B cell (primary cell): ENCODE data around the gene CRB1. TPM values are rescaled to one million over a fixed set of nuclear protein-coding genes. Genes with fewer than 3 reads are reported as not detected.

Experiments used
- ATAC-seq: fragments of 200-7000 bp; cut with Tn5 transposase; one replicate; pipeline ENCODE4 v1.10.0; 2021; ENCODE audit warnings: low read depth, mild to moderate bottlenecking, moderate number of reproducible peaks, moderate library complexity
- CTCF ChIA-PET: fragments of 350-600 bp; sonication (Branson Sonifier 250); formaldehyde crosslinking; loops from one replicate; lab custom pipeline; 2021; ENCODE audit warnings: antibody characterized with exemption, inconsistent platforms; lab: Charles Lee
- POLR2A ChIA-PET: fragments of 350-600 bp; sonication (Branson Sonifier 250); formaldehyde crosslinking; loops from one replicate; lab custom pipeline; 2021; ENCODE audit warnings: antibody characterized with exemption; lab: Charles Lee
- DNase-seq: peaks from one replicate; pipeline ENCODE4 v3.0.0; 2013
- H2AFZ ChIP-seq: 2 replicates; pipeline ENCODE4 v1.6.1; 2012; ENCODE audit warnings: mild to moderate bottlenecking, low read depth, low read length; ENCODE audit not compliant: insufficient read depth, poor library complexity, severe bottlenecking
- H3K27ac ChIP-seq, 2 donors: 1 replicate in 1 of 2; 2 replicates in 1 of 2; pipeline ENCODE4 v1.5.1; 2012 to 2013; ENCODE audit warnings: low read length in 2 of 2, mild to moderate bottlenecking in 2 of 2, moderate library complexity in 1 of 2
- H3K27me3 ChIP-seq, 4 experiments: fragments of 200-600 bp in 1 of 4; sonication (generic) in 1 of 4; replicated peaks in 1 of 4; 1 replicate in 2 of 4; 2 replicates in 2 of 4; pipeline versions ENCODE4 v1.6.1 to v1.7.0; 2013 to 2016; ENCODE audit warnings: low read length in 3 of 4, mild to moderate bottlenecking in 2 of 4, mixed read lengths in 1 of 4, moderate library complexity in 1 of 4; ENCODE audit not compliant: insufficient read depth in 4 of 4, control insufficient read depth in 3 of 4; ENCODE audit errors: control extremely low read depth in 1 of 4
- H3K36me3 ChIP-seq, 2 experiments: replicated peaks in 1 of 2; 1 replicate in 1 of 2; 2 replicates in 1 of 2; pipeline versions ENCODE4 v1.6.1 to v1.7.1; 2013; ENCODE audit warnings: low read length in 1 of 2; ENCODE audit not compliant: insufficient read depth in 2 of 2, control insufficient read depth in 1 of 2; ENCODE audit errors: control extremely low read depth in 1 of 2, extremely low read depth in 1 of 2
- H3K4me1 ChIP-seq, 2 donors: fragments of 200-600 bp in 1 of 2; sonication (generic) in 1 of 2; 1 replicate in 1 of 2; 2 replicates in 1 of 2; pipeline versions ENCODE4 v1.5.1 to v1.6.1; 2013 to 2017; ENCODE audit warnings: low read length in 2 of 2; ENCODE audit not compliant: control insufficient read depth in 2 of 2, insufficient read depth in 2 of 2
- H3K4me2 ChIP-seq: replicated peaks from 2 replicates; pipeline ENCODE3; 2012; ENCODE audit warnings: mild to moderate bottlenecking, low read depth, low read length; ENCODE audit not compliant: poor library complexity, severe bottlenecking
- H3K4me3 ChIP-seq, 5 experiments: fragments of 200-600 bp in 1 of 5; sonication (generic) in 1 of 5; 1 replicate in 3 of 5; 2 replicates in 2 of 5; pipeline versions ENCODE4 v1.5.1 to v1.7.0; 2011 to 2016; ENCODE audit warnings: low read length in 4 of 5, mild to moderate bottlenecking in 4 of 5, low read depth in 2 of 5, control low read depth in 1 of 5, moderate library complexity in 1 of 5; ENCODE audit not compliant: insufficient read depth in 1 of 5; ENCODE audit errors: control extremely low read depth in 1 of 5, extremely low read depth in 1 of 5
- H3K79me2 ChIP-seq: fragments of 200-600 bp; sonication (generic); one replicate; pipeline ENCODE4 v1.6.0; 2016; ENCODE audit warnings: low read length; ENCODE audit not compliant: control insufficient read depth, insufficient read depth
- H3K9ac ChIP-seq: fragments of 200-600 bp; sonication (generic); 2 replicates; pipeline ENCODE4 v1.6.1; 2017; ENCODE audit warnings: mild to moderate bottlenecking, low read length, moderate library complexity
- H3K9me3 ChIP-seq, 3 donors: one replicate each; pipeline versions ENCODE4 v1.6.1 to v1.7.1; 2013; ENCODE audit warnings: low read length in 2 of 3; ENCODE audit not compliant: control insufficient read depth in 2 of 3, insufficient read depth in 1 of 3; ENCODE audit errors: control extremely low read depth in 1 of 3
- H4K20me1 ChIP-seq: 2 replicates; pipeline ENCODE4 v1.6.0; 2012; ENCODE audit warnings: mild to moderate bottlenecking, low read length; ENCODE audit not compliant: insufficient read depth, control insufficient read depth, poor library complexity, severe bottlenecking
- H3K27ac Mint-ChIP-seq: one replicate; pipeline ENCODE4 v1.8.0; 2021; ENCODE audit warnings: mixed read lengths
- H3K27me3 Mint-ChIP-seq: one replicate; pipeline ENCODE4 v1.8.0; 2021; ENCODE audit warnings: mixed read lengths
- H3K4me1 Mint-ChIP-seq: one replicate; pipeline ENCODE4 v1.8.0; 2021; ENCODE audit warnings: mixed read lengths
- H3K4me3 Mint-ChIP-seq: one replicate; pipeline ENCODE4 v1.8.0; 2021; ENCODE audit warnings: mixed read lengths
- H3K9me3 Mint-ChIP-seq: one replicate; pipeline ENCODE4 v1.8.0; 2022; ENCODE audit warnings: mixed read lengths; ENCODE audit not compliant: insufficient read depth
- CTCF ChIP-seq: fragments of 200-600 bp; IDR thresholded peaks from one replicate; pipeline ENCODE4 v1.8.0; 2022; ENCODE audit warnings: antibody characterized with exemption, mild to moderate bottlenecking
- EZH2 ChIP-seq: IDR thresholded peaks from 2 replicates; pipeline ENCODE4 v1.6.1; 2012; ENCODE audit warnings: borderline replicate concordance, low read depth, mild to moderate bottlenecking, moderate library complexity, low read length; ENCODE audit not compliant: insufficient read depth, poor library complexity, severe bottlenecking
- WGBS: methylation state at CpG from one replicate; pipeline ENCODE4 v1.1.5; 2013; ENCODE audit warnings: missing lambda C conversion rate; ENCODE audit not compliant: insufficient coverage; 5-methylcytosine and 5-hydroxymethylcytosine counted together
- intact Hi-C: fragments of 100-400 bp; cut with micrococcal nuclease; formaldehyde crosslinking; loops from one replicate; pipeline ENCODE4 v1.10.0; 2022
- polyA plus RNA-seq: library from polyadenylated mRNA; depleted of rRNA; stranded (reverse); fragments of >200 nt; gene quantifications from 2 replicates; pipeline ENCODE4 v1.2.3, GENCODE V29; 2012
- total RNA-seq, 2 donors: library from RNA; stranded (reverse); fragments of 120-200 nt in 1 of 2; gene quantifications; 1 replicate in 1 of 2; 2 replicates in 1 of 2; pipeline versions ENCODE4 v1.2.3 to v1.2.4, GENCODE V29; 2013 to 2022

CRB1 gene
- total and polyA plus RNA-seq, 2 donors (not counting 1 experiment from before 2014, with no cell fraction given): 0.15 TPM; not detected in 1

GRCh38 chr1:197471248-197471985 lies 203.4 kb downstream of the CRB1 start:
- H3K27ac ChIP-seq: no peak overlapping the region
- H3K27me3 Mint-ChIP-seq: peaks cover 18% of the 10 kb centered on the region
- no peaks in the 10 kb centered on the region for H3K4me1 Mint-ChIP-seq
- no peak overlapping the region for H3K4me3 ChIP-seq
- H3K79me2 ChIP-seq: no peaks in the 10 kb centered on the region
- no peak overlapping the region for H3K4me2 ChIP-seq
- H4K20me1 ChIP-seq: no peaks in the 10 kb centered on the region
- H3K9me3 ChIP-seq: no peaks in the 10 kb centered on the region
- WGBS: 94% methylated on average over 2 of the region's 9 CpGs
- no peak for DNase-seq
- H3K4me1 ChIP-seq: peaks cover 0 to 4% of the 10 kb centered on the region in 2 donors
- no peak overlapping the region for H3K9ac ChIP-seq
- TF ChIP-seq CTCF (no peak), EZH2 (no peak)
- no peak overlapping the region for H3K27ac Mint-ChIP-seq
- no peak for ATAC-seq
- intact Hi-C loops: no loop called here
- no peak overlapping the region for H3K4me3 Mint-ChIP-seq
- no peaks in the 10 kb centered on the region for H3K36me3 ChIP-seq
- H2AFZ ChIP-seq: no peak overlapping the region
- ChIA-PET CTCF (no interaction called here), POLR2A (no interaction called here)
- H3K9me3 Mint-ChIP-seq: no peaks in the 10 kb centered on the region
- no peaks in the 10 kb centered on the region for H3K27me3 ChIP-seq

GRCh38 chr1:197472141-197472540 lies 204.1 kb downstream of the CRB1 start:
- no peaks in the 10 kb centered on the region for H3K9me3 ChIP-seq
- H3K4me1 Mint-ChIP-seq: no peaks in the 10 kb centered on the region
- no peak overlapping the region for H3K4me3 ChIP-seq
- H3K9me3 Mint-ChIP-seq: no peaks in the 10 kb centered on the region
- no peaks in the 10 kb centered on the region for H3K27me3 ChIP-seq
- H3K9ac ChIP-seq: no peak overlapping the region
- ChIA-PET CTCF (interaction anchor here (1.0 kb wide), 1 partner anchor 67 kb away, joined by 3 read pairs; no protein-coding TSS in a partner anchor), POLR2A (no interaction called here)
- intact Hi-C loops: no loop called here
- H3K27ac Mint-ChIP-seq: no peak overlapping the region
- peaks cover 12% of the 10 kb centered on the region for H3K27me3 Mint-ChIP-seq
- no peaks in the 10 kb centered on the region for H4K20me1 ChIP-seq
- peaks cover 0 to 4% of the 10 kb centered on the region in 2 donors for H3K4me1 ChIP-seq
- no peaks in the 10 kb centered on the region for H3K79me2 ChIP-seq
- no peak overlapping the region for H2AFZ ChIP-seq
- H3K4me2 ChIP-seq: no peak overlapping the region
- no CpG with 5 or more reads among the region's 3 CpGs for WGBS
- no peak overlapping the region for H3K4me3 Mint-ChIP-seq
- no peaks in the 10 kb centered on the region for H3K36me3 ChIP-seq
- no peak overlapping the region for H3K27ac ChIP-seq
- TF ChIP-seq CTCF (no peak), EZH2 (no peak)
- no peak for DNase-seq
- no peak for ATAC-seq
